Stomach smooth muscle (tissue), 2 donors: ENCODE data around the gene DLGAP3.

Experiments used
- H3K27ac ChIP-seq: one replicate; pipeline ENCODE4 v1.7.0; 2013; ENCODE audit warnings: mild to moderate bottlenecking, low read length, inconsistent platforms
- H3K27me3 ChIP-seq, 2 donors: one replicate each; pipeline ENCODE4 v1.7.0; 2013; ENCODE audit warnings: low read length in 2 of 2; ENCODE audit not compliant: insufficient read depth in 2 of 2, control insufficient read depth in 1 of 2
- H3K36me3 ChIP-seq, 2 donors: one replicate each; pipeline ENCODE4 v1.7.0; 2013; ENCODE audit warnings: low read length in 2 of 2; ENCODE audit not compliant: control insufficient read depth in 2 of 2, insufficient read depth in 2 of 2
- H3K4me1 ChIP-seq: one replicate; pipeline ENCODE4 v1.7.0; 2013; ENCODE audit warnings: low read length; ENCODE audit not compliant: control insufficient read depth, insufficient read depth
- H3K4me3 ChIP-seq, 2 donors: one replicate each; pipeline ENCODE4 v1.7.0; 2013; ENCODE audit warnings: low read length in 2 of 2
- H3K9ac ChIP-seq, 2 donors: one replicate each; pipeline ENCODE4 v1.7.0; 2013; ENCODE audit warnings: low read length in 2 of 2, mild to moderate bottlenecking in 1 of 2
- H3K9me3 ChIP-seq, 2 donors: one replicate each; pipeline ENCODE4 v1.7.0; 2013; ENCODE audit warnings: low read length in 2 of 2; ENCODE audit not compliant: control insufficient read depth in 2 of 2
- donor health status: healthy.
- donor health status: Pancreatic carcinoma.

Gene DLGAP3

GRCh38 chr1:34928699-34929496, 552 bp downstream of the DLGAP3 start:
- Histone ChIP-seq H3K36me3 (no peaks in the 10 kb centered on the region), H3K4me3 (peak overlapping the region; percentile 16 to 59), H3K4me1 (peaks cover 11% of the 10 kb centered on the region), H3K27me3 (peaks cover 43 to 59% of the 10 kb centered on the region in 2 donors), H3K27ac (no peak overlapping the region), H3K9ac (no peak overlapping the region), H3K9me3 (no peaks in the 10 kb centered on the region)

GRCh38 chr1:34928066-34928696, 1.3 kb downstream of the DLGAP3 start:
- Histone ChIP-seq H3K4me1 (peaks cover 11% of the 10 kb centered on the region), H3K9ac (no peak overlapping the region), H3K27ac (no peak overlapping the region), H3K9me3 (no peaks in the 10 kb centered on the region), H3K4me3 (no peak overlapping the region), H3K36me3 (no peaks in the 10 kb centered on the region), H3K27me3 (peaks cover 49 to 65% of the 10 kb centered on the region in 2 donors)

- Histone ChIP-seq H3K36me3 (no peaks in the 10 kb centered on the region), H3K9ac (no peak overlapping the region), H3K4me1 (peaks cover 11% of the 10 kb centered on the region), H3K27ac (no peak overlapping the region), H3K4me3 (no peak overlapping the region), H3K9me3 (no peaks in the 10 kb centered on the region), H3K27me3 (peaks cover 51 to 69% of the 10 kb centered on the region in 2 donors)
Observed at GRCh38 chr1:34927316-34927715, 2.1 kb downstream of the DLGAP3 start.

- no peak overlapping the region for H3K9ac ChIP-seq
- peaks cover 11% of the 10 kb centered on the region for H3K4me1 ChIP-seq
- no peaks in the 10 kb centered on the region for H3K9me3 ChIP-seq
- peaks cover 52 to 69% of the 10 kb centered on the region in 2 donors for H3K27me3 ChIP-seq
- H3K27ac ChIP-seq = no peak overlapping the region
- H3K4me3 ChIP-seq = no peak overlapping the region
- H3K36me3 ChIP-seq = no peaks in the 10 kb centered on the region
Observed at GRCh38 chr1:34926894-34927293, 2.6 kb downstream of the DLGAP3 start.

GRCh38 chr1:34926156-34926555, 3.3 kb downstream of the DLGAP3 start:
- H3K4me1 ChIP-seq = peaks cover 11% of the 10 kb centered on the region
- H3K9ac ChIP-seq = no peak overlapping the region
- H3K27ac ChIP-seq = no peak overlapping the region
- peaks cover 58 to 66% of the 10 kb centered on the region in 2 donors for H3K27me3 ChIP-seq
- H3K4me3 ChIP-seq = no peak overlapping the region
- no peaks in the 10 kb centered on the region for H3K36me3 ChIP-seq
- H3K9me3 ChIP-seq = no peaks in the 10 kb centered on the region

GRCh38 chr1:34925730-34926129, 3.7 kb downstream of the DLGAP3 start:
- Histone ChIP-seq H3K9me3 (no peaks in the 10 kb centered on the region), H3K9ac (no peak overlapping the region), H3K36me3 (no peaks in the 10 kb centered on the region), H3K4me3 (no peak overlapping the region), H3K4me1 (peaks cover 11% of the 10 kb centered on the region), H3K27me3 (peaks cover 57 to 64% of the 10 kb centered on the region in 2 donors), H3K27ac (no peak overlapping the region)

GRCh38 chr1:34924759-34925555, 4.5 kb downstream of the DLGAP3 start:
- Histone ChIP-seq H3K9me3 (no peaks in the 10 kb centered on the region), H3K27ac (no peak overlapping the region)

GRCh38 chr1:34923490-34923889, 6.0 kb downstream of the DLGAP3 start:
- no peaks in the 10 kb centered on the region for H3K9me3 ChIP-seq
- peaks cover 46 to 56% of the 10 kb centered on the region in 2 donors for H3K27me3 ChIP-seq

More at GRCh38 chr1:34924759-34925555, 4.5 kb downstream of the DLGAP3 start:
- peaks cover 56 to 58% of the 10 kb centered on the region in 2 donors for H3K27me3 ChIP-seq
- no peak overlapping the region for H3K9ac ChIP-seq
- H3K36me3 ChIP-seq = no peaks in the 10 kb centered on the region
- H3K4me3 ChIP-seq = no peak overlapping the region
- peaks cover 9% of the 10 kb centered on the region for H3K4me1 ChIP-seq

GRCh38 chr1:34918977-34919561, 10.4 kb downstream of the DLGAP3 start:
- no peaks in the 10 kb centered on the region for H3K36me3 ChIP-seq
- no peak overlapping the region for H3K27ac ChIP-seq
- H3K9ac ChIP-seq = no peak overlapping the region
- peaks cover 20 to 34% of the 10 kb centered on the region in 2 donors for H3K27me3 ChIP-seq
- H3K4me1 ChIP-seq = no peaks in the 10 kb centered on the region
- no peak overlapping the region for H3K4me3 ChIP-seq
- H3K9me3 ChIP-seq = no peaks in the 10 kb centered on the region

More at GRCh38 chr1:34923490-34923889, 6.0 kb downstream of the DLGAP3 start:
- Histone ChIP-seq H3K27ac (no peak overlapping the region), H3K36me3 (no peaks in the 10 kb centered on the region), H3K4me3 (no peak overlapping the region), H3K4me1 (no peaks in the 10 kb centered on the region), H3K9ac (no peak overlapping the region)

GRCh38 chr1:34918386-34918976, 11.0 kb downstream of the DLGAP3 start:
- no peak overlapping the region for H3K4me3 ChIP-seq
- H3K9ac ChIP-seq = no peak overlapping the region
- H3K4me1 ChIP-seq = no peaks in the 10 kb centered on the region
- H3K27ac ChIP-seq = no peak overlapping the region
- H3K9me3 ChIP-seq = no peaks in the 10 kb centered on the region
- H3K27me3 ChIP-seq = peaks cover 14 to 30% of the 10 kb centered on the region in 2 donors
- no peaks in the 10 kb centered on the region for H3K36me3 ChIP-seq
